GM11168 (cell line): ENCODE data around the gene RPL32.

Source experiments
- in situ Hi-C: fragments of 300-500 bp; cut with MboI; formaldehyde crosslinking; loops from one replicate; pipeline ENCODE4 v1.12.0; 2022; ENCODE audit warnings: low sequenced_read_pairs; ENCODE audit not compliant: unreplicated experiment

Gene RPL32

GRCh38 chr3:12833222-12834161 is 7.9 kb downstream of the RPL32 start:
- in situ Hi-C loops = no loop called here

- in situ Hi-C loops = no loop called here
These were observed 8.8 kb downstream of the RPL32 start for GRCh38 chr3:12832350-12833221.

GRCh38 chr3:12831301-12831866 is 10.0 kb downstream of the RPL32 start:
- in situ Hi-C loops = no loop called here

GRCh38 chr3:12830785-12831156 is 10.6 kb downstream of the RPL32 start:
- in situ Hi-C loops = no loop called here

GRCh38 chr3:12829886-12830784 is 11.2 kb downstream of the RPL32 start:
- in situ Hi-C loops = no loop called here

GRCh38 chr3:12829404-12829803 is 12.0 kb downstream of the RPL32 start:
- in situ Hi-C loops = no loop called here

GRCh38 chr3:12828751-12829150 is 12.6 kb downstream of the RPL32 start:
- in situ Hi-C loops = no loop called here

GRCh38 chr3:12825156-12825555 is 16.2 kb downstream of the RPL32 start:
- in situ Hi-C loops = no loop called here

- in situ Hi-C loops = no loop called here
These were observed 17.1 kb downstream of the RPL32 start for GRCh38 chr3:12824299-12824698.

- in situ Hi-C loops = no loop called here
These were observed 18.5 kb downstream of the RPL32 start for GRCh38 chr3:12822725-12823373.

- in situ Hi-C loops = no loop called here
These were observed 22.6 kb downstream of the RPL32 start for GRCh38 chr3:12818773-12819172.

GRCh38 chr3:12818273-12818672 is 23.1 kb downstream of the RPL32 start:
- in situ Hi-C loops = no loop called here

- in situ Hi-C loops = no loop called here
These were observed 24.0 kb downstream of the RPL32 start for GRCh38 chr3:12817343-12817710.

GRCh38 chr3:12816521-12817342 is 24.6 kb downstream of the RPL32 start:
- in situ Hi-C loops = no loop called here

GRCh38 chr3:12815719-12816118 is 25.6 kb downstream of the RPL32 start:
- in situ Hi-C loops = no loop called here

GRCh38 chr3:12815078-12815477 is 26.3 kb downstream of the RPL32 start:
- in situ Hi-C loops = no loop called here

- in situ Hi-C loops = no loop called here
These were observed 27.4 kb downstream of the RPL32 start for GRCh38 chr3:12813967-12814366.

GRCh38 chr3:12812812-12813211 is 28.6 kb downstream of the RPL32 start:
- in situ Hi-C loops = no loop called here

- in situ Hi-C loops = no loop called here
These were observed 30.4 kb downstream of the RPL32 start for GRCh38 chr3:12810961-12811360.
